NCI-H2029 (cell line): ENCODE measurements around the gene G0S2.
"Not testable (repeated sequence)": the region's sequence is repeated elsewhere in the genome, so short reads cannot be mapped to it uniquely, and the experiment has no call there.

Experiments
- DNase-seq: peaks from one replicate; lab custom pipeline; 2025; lab: John Stamatoyannopoulos, UW

G0S2 gene

GRCh38 chr1:209678981-209679539 lies 3.8 kb downstream of the G0S2 start:
- no peak for DNase-seq

- DNase-seq = no peak
Observed at GRCh38 chr1:209685821-209686220, 10.6 kb downstream of the G0S2 start.

- DNase-seq = no peak
Observed at GRCh38 chr1:209686322-209686721, 11.1 kb downstream of the G0S2 start.

- no peak for DNase-seq
Observed at GRCh38 chr1:209688746-209689234, 13.6 kb downstream of the G0S2 start.

- DNase-seq = peak; percentile 52
Observed at GRCh38 chr1:209689477-209689876, 14.3 kb downstream of the G0S2 start.

GRCh38 chr1:209691237-209691636 lies 16.0 kb downstream of the G0S2 start:
- no peak for DNase-seq

- DNase-seq = no peak
Observed at GRCh38 chr1:209692296-209692695, 17.1 kb downstream of the G0S2 start.

- peak; percentile 57 for DNase-seq
Observed at GRCh38 chr1:209692745-209693504, 17.7 kb downstream of the G0S2 start.

GRCh38 chr1:209696673-209697072 lies 21.5 kb downstream of the G0S2 start:
- no peak for DNase-seq

- DNase-seq = no peak
Observed at GRCh38 chr1:209697126-209697525, 21.9 kb downstream of the G0S2 start.

GRCh38 chr1:209700686-209701085 lies 25.5 kb downstream of the G0S2 start:
- not testable (repeated sequence) for DNase-seq

- no peak for DNase-seq
Observed at GRCh38 chr1:209702832-209703231, 27.6 kb downstream of the G0S2 start.

- no peak for DNase-seq
Observed at GRCh38 chr1:209703834-209704504, 28.8 kb downstream of the G0S2 start.

- DNase-seq = no peak
Observed at GRCh38 chr1:209704584-209704983, 29.4 kb downstream of the G0S2 start, which contains the start of gene HSD11B1. HSD11B1 (plus strand) TSS chr1:209704846; CDS start chr1:209704943, 97 bp downstream.

GRCh38 chr1:209705033-209705598 lies 29.9 kb downstream of the G0S2 start:
- no peak for DNase-seq

- no peak for DNase-seq
Observed at GRCh38 chr1:209706622-209707021, 31.4 kb downstream of the G0S2 start.

GRCh38 chr1:209707308-209707707 lies 32.1 kb downstream of the G0S2 start:
- DNase-seq = no peak

GRCh38 chr1:209708297-209708696 lies 33.1 kb downstream of the G0S2 start:
- no peak for DNase-seq

- no peak for DNase-seq
Observed at GRCh38 chr1:209710093-209710492, 34.9 kb downstream of the G0S2 start.

GRCh38 chr1:209710847-209711246 lies 35.6 kb downstream of the G0S2 start:
- DNase-seq = no peak

GRCh38 chr1:209714338-209714737 lies 39.1 kb downstream of the G0S2 start:
- no peak for DNase-seq

GRCh38 chr1:209715314-209715713 lies 40.1 kb downstream of the G0S2 start:
- DNase-seq = no peak

- no peak for DNase-seq
Observed at GRCh38 chr1:209717818-209718217, 42.6 kb downstream of the G0S2 start.
